B cell (primary cell): ENCODE data around the gene SEC24A. TPM values are rescaled to one million over a fixed set of nuclear protein-coding genes. Genes with fewer than 3 reads are reported as not detected.

Experiments used
- ATAC-seq: fragments of 200-7000 bp; cut with Tn5 transposase; one replicate; pipeline ENCODE4 v1.10.0; 2021; ENCODE audit warnings: low read depth, mild to moderate bottlenecking, moderate number of reproducible peaks, moderate library complexity
- CTCF ChIA-PET: fragments of 350-600 bp; sonication (Branson Sonifier 250); formaldehyde crosslinking; loops from one replicate; lab custom pipeline; 2021; ENCODE audit warnings: antibody characterized with exemption, inconsistent platforms; lab: Charles Lee
- POLR2A ChIA-PET: fragments of 350-600 bp; sonication (Branson Sonifier 250); formaldehyde crosslinking; loops from one replicate; lab custom pipeline; 2021; ENCODE audit warnings: antibody characterized with exemption; lab: Charles Lee
- DNase-seq: peaks from one replicate; pipeline ENCODE4 v3.0.0; 2013
- H2AFZ ChIP-seq: 2 replicates; pipeline ENCODE4 v1.6.1; 2012; ENCODE audit warnings: mild to moderate bottlenecking, low read depth, low read length; ENCODE audit not compliant: insufficient read depth, poor library complexity, severe bottlenecking
- H3K27ac ChIP-seq, 2 donors: 1 replicate in 1 of 2; 2 replicates in 1 of 2; pipeline ENCODE4 v1.5.1; 2012 to 2013; ENCODE audit warnings: low read length in 2 of 2, mild to moderate bottlenecking in 2 of 2, moderate library complexity in 1 of 2
- H3K27me3 ChIP-seq, 4 experiments: fragments of 200-600 bp in 1 of 4; sonication (generic) in 1 of 4; replicated peaks in 1 of 4; 1 replicate in 2 of 4; 2 replicates in 2 of 4; pipeline versions ENCODE4 v1.6.1 to v1.7.0; 2013 to 2016; ENCODE audit warnings: low read length in 3 of 4, mild to moderate bottlenecking in 2 of 4, mixed read lengths in 1 of 4, moderate library complexity in 1 of 4; ENCODE audit not compliant: insufficient read depth in 4 of 4, control insufficient read depth in 3 of 4; ENCODE audit errors: control extremely low read depth in 1 of 4
- H3K36me3 ChIP-seq, 2 experiments: replicated peaks in 1 of 2; 1 replicate in 1 of 2; 2 replicates in 1 of 2; pipeline versions ENCODE4 v1.6.1 to v1.7.1; 2013; ENCODE audit warnings: low read length in 1 of 2; ENCODE audit not compliant: insufficient read depth in 2 of 2, control insufficient read depth in 1 of 2; ENCODE audit errors: control extremely low read depth in 1 of 2, extremely low read depth in 1 of 2
- H3K4me1 ChIP-seq, 2 donors: fragments of 200-600 bp in 1 of 2; sonication (generic) in 1 of 2; 1 replicate in 1 of 2; 2 replicates in 1 of 2; pipeline versions ENCODE4 v1.5.1 to v1.6.1; 2013 to 2017; ENCODE audit warnings: low read length in 2 of 2; ENCODE audit not compliant: control insufficient read depth in 2 of 2, insufficient read depth in 2 of 2
- H3K4me2 ChIP-seq: replicated peaks from 2 replicates; pipeline ENCODE3; 2012; ENCODE audit warnings: mild to moderate bottlenecking, low read depth, low read length; ENCODE audit not compliant: poor library complexity, severe bottlenecking
- H3K4me3 ChIP-seq, 5 experiments: fragments of 200-600 bp in 1 of 5; sonication (generic) in 1 of 5; 1 replicate in 3 of 5; 2 replicates in 2 of 5; pipeline versions ENCODE4 v1.5.1 to v1.7.0; 2011 to 2016; ENCODE audit warnings: low read length in 4 of 5, mild to moderate bottlenecking in 4 of 5, low read depth in 2 of 5, control low read depth in 1 of 5, moderate library complexity in 1 of 5; ENCODE audit not compliant: insufficient read depth in 1 of 5; ENCODE audit errors: control extremely low read depth in 1 of 5, extremely low read depth in 1 of 5
- H3K79me2 ChIP-seq: fragments of 200-600 bp; sonication (generic); one replicate; pipeline ENCODE4 v1.6.0; 2016; ENCODE audit warnings: low read length; ENCODE audit not compliant: control insufficient read depth, insufficient read depth
- H3K9ac ChIP-seq: fragments of 200-600 bp; sonication (generic); 2 replicates; pipeline ENCODE4 v1.6.1; 2017; ENCODE audit warnings: mild to moderate bottlenecking, low read length, moderate library complexity
- H3K9me3 ChIP-seq, 3 donors: one replicate each; pipeline versions ENCODE4 v1.6.1 to v1.7.1; 2013; ENCODE audit warnings: low read length in 2 of 3; ENCODE audit not compliant: control insufficient read depth in 2 of 3, insufficient read depth in 1 of 3; ENCODE audit errors: control extremely low read depth in 1 of 3
- H4K20me1 ChIP-seq: 2 replicates; pipeline ENCODE4 v1.6.0; 2012; ENCODE audit warnings: mild to moderate bottlenecking, low read length; ENCODE audit not compliant: insufficient read depth, control insufficient read depth, poor library complexity, severe bottlenecking
- H3K27ac Mint-ChIP-seq: one replicate; pipeline ENCODE4 v1.8.0; 2021; ENCODE audit warnings: mixed read lengths
- H3K27me3 Mint-ChIP-seq: one replicate; pipeline ENCODE4 v1.8.0; 2021; ENCODE audit warnings: mixed read lengths
- H3K4me1 Mint-ChIP-seq: one replicate; pipeline ENCODE4 v1.8.0; 2021; ENCODE audit warnings: mixed read lengths
- H3K4me3 Mint-ChIP-seq: one replicate; pipeline ENCODE4 v1.8.0; 2021; ENCODE audit warnings: mixed read lengths
- H3K9me3 Mint-ChIP-seq: one replicate; pipeline ENCODE4 v1.8.0; 2022; ENCODE audit warnings: mixed read lengths; ENCODE audit not compliant: insufficient read depth
- EZH2 ChIP-seq: IDR thresholded peaks from 2 replicates; pipeline ENCODE4 v1.6.1; 2012; ENCODE audit warnings: borderline replicate concordance, low read depth, mild to moderate bottlenecking, moderate library complexity, low read length; ENCODE audit not compliant: insufficient read depth, poor library complexity, severe bottlenecking
- WGBS: methylation state at CpG from one replicate; pipeline ENCODE4 v1.1.5; 2013; ENCODE audit warnings: missing lambda C conversion rate; ENCODE audit not compliant: insufficient coverage; 5-methylcytosine and 5-hydroxymethylcytosine counted together
- intact Hi-C: fragments of 100-400 bp; cut with micrococcal nuclease; formaldehyde crosslinking; loops from one replicate; pipeline ENCODE4 v1.10.0; 2022
- polyA plus RNA-seq: library from polyadenylated mRNA; depleted of rRNA; stranded (reverse); fragments of >200 nt; gene quantifications from 2 replicates; pipeline ENCODE4 v1.2.3, GENCODE V29; 2012
- small RNA-seq: library from RNA; depleted of rRNA; stranded (forward); fragments of <200 nt; gene quantifications from one replicate; pipeline ENCODE3, GENCODE V24; 2012; ENCODE audit warnings: low replicate concordance, low read depth; ENCODE audit not compliant: insufficient read length
- total RNA-seq, 2 donors: library from RNA; stranded (reverse); fragments of 120-200 nt in 1 of 2; gene quantifications; 1 replicate in 1 of 2; 2 replicates in 1 of 2; pipeline versions ENCODE4 v1.2.3 to v1.2.4, GENCODE V29; 2013 to 2022
- TF ChIP-seq, protein P1 (sequence below): fragments of 200-600 bp; IDR thresholded peaks from one replicate; pipeline ENCODE4 v1.8.0; 2022; ENCODE audit warnings: antibody characterized with exemption, mild to moderate bottlenecking

Gene SEC24A
- total and polyA plus RNA-seq, 2 donors (not counting 1 experiment from before 2014, with no cell fraction given): 6.9 to 13.0 TPM

DNA sequence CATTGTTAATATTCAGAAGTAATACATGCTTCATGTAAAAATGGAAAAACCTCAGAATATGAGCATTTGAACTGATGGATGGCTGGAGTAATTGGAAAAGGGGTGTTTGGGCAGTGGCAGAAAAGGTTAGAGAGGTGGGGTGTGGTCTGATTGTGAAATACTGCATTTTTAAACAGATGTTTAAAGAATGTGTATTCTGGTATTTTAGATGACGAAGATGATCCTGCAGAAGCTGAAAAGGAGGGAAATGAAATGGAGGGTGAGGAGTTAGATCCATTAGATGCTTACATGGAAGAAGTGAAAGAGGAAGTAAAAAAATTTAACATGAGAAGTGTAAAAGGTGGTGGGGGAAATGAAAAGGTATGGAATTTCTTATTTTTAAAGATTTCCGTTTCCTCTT, 128.8 kb downstream of the SEC24A start:
- Histone ChIP-seq H3K27me3 (no peaks in the 10 kb centered on the region), H3K36me3 (peaks cover 11 to 58% of the 10 kb centered on the region in 2 experiments), H3K9me3 (no peaks in the 10 kb centered on the region), H4K20me1 (no peaks in the 10 kb centered on the region), H2AFZ (no peak overlapping the region), H3K27ac (peak overlapping the region in 1 of 2 donors; percentile 48), H3K4me2 (no peak overlapping the region), H3K79me2 (no peaks in the 10 kb centered on the region), H3K4me3 (no peak overlapping the region), H3K4me1 (no peaks in the 10 kb centered on the region), H3K9ac (no peak overlapping the region)
- no peak for ATAC-seq
- POLR2A ChIA-PET: no interaction called here
- Mint-ChIP-seq H3K4me1 (peaks cover 5% of the 10 kb centered on the region), H3K4me3 (no peak overlapping the region), H3K9me3 (no peaks in the 10 kb centered on the region), H3K27me3 (no peaks in the 10 kb centered on the region), H3K27ac (peak overlapping the region; percentile 23)
- intact Hi-C loops: no loop called here
- DNase-seq: no peak
- 65% methylated on average over 2 of the region's 2 CpGs for WGBS
- CTCF ChIA-PET: interaction anchor here (0.7 to 0.9 kb wide), 2 partner anchors 17 to 55 kb away, joined by 3 read pairs; no protein-coding TSS in a partner anchor
- no peak for TF ChIP-seq EZH2
- TF ChIP-seq, protein P1, sequence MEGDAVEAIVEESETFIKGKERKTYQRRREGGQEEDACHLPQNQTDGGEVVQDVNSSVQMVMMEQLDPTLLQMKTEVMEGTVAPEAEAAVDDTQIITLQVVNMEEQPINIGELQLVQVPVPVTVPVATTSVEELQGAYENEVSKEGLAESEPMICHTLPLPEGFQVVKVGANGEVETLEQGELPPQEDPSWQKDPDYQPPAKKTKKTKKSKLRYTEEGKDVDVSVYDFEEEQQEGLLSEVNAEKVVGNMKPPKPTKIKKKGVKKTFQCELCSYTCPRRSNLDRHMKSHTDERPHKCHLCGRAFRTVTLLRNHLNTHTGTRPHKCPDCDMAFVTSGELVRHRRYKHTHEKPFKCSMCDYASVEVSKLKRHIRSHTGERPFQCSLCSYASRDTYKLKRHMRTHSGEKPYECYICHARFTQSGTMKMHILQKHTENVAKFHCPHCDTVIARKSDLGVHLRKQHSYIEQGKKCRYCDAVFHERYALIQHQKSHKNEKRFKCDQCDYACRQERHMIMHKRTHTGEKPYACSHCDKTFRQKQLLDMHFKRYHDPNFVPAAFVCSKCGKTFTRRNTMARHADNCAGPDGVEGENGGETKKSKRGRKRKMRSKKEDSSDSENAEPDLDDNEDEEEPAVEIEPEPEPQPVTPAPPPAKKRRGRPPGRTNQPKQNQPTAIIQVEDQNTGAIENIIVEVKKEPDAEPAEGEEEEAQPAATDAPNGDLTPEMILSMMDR: no peak

Small RNAs within 50 kb of the gene (small RNA-seq; reads per million reads assigned to genes)
- gene RNU6-1164P: not detected
- not detected for gene RNU6-1311P
- gene RNU6-757P: not detected

Other genes with a start within 250 kb of the SEC24A start
- gene CDKN2AIPNL, start 236.9 kb upstream of the SEC24A start, total RNA-seq: 15.8 and 17.2 TPM in 2 replicates
- gene CDKN2AIPNL, start 236.9 kb upstream of the SEC24A start, polyA plus RNA-seq: 8.0 and 11.2 TPM in 2 replicates
- 243 and 247 TPM in 2 replicates for gene JADE2, start 123.1 kb upstream of the SEC24A start, total RNA-seq
- 50.4 and 80.5 TPM in 2 replicates for gene JADE2, start 123.1 kb upstream of the SEC24A start, polyA plus RNA-seq
- gene SAR1B, start 16.0 kb upstream of the SEC24A start, total RNA-seq: 29.0 and 32.7 TPM in 2 replicates
- gene SAR1B, start 16.0 kb upstream of the SEC24A start, polyA plus RNA-seq: 9.4 and 12.2 TPM in 2 replicates
- 27.5 and 29.7 TPM in 2 replicates for gene CAMLG, start 89.8 kb downstream of the SEC24A start, total RNA-seq
- gene CAMLG, start 89.8 kb downstream of the SEC24A start, polyA plus RNA-seq: 15.2 and 25.8 TPM in 2 replicates
- 75.7 and 80.9 TPM in 2 replicates for gene DDX46, start 110.0 kb downstream of the SEC24A start, total RNA-seq
- 15.4 and 26.8 TPM in 2 replicates for gene DDX46, start 110.0 kb downstream of the SEC24A start, polyA plus RNA-seq
- gene C5orf24, start 197.2 kb downstream of the SEC24A start, total RNA-seq: 38.2 and 44.2 TPM in 2 replicates
- gene C5orf24, start 197.2 kb downstream of the SEC24A start, polyA plus RNA-seq: 13.0 and 21.1 TPM in 2 replicates
- 45.2 and 50.4 TPM in 2 replicates for gene TXNDC15, start 225.6 kb downstream of the SEC24A start, total RNA-seq
- gene TXNDC15, start 225.6 kb downstream of the SEC24A start, polyA plus RNA-seq: 18.5 and 43.9 TPM in 2 replicates